Medulla oblongata (tissue), 1 donor: ENCODE measurements around the gene FOXC1.

Experiments used
- DNase-seq: peaks from one replicate; pipeline ENCODE4 v3.0.0-alpha.2; 2015; ENCODE audit errors: extremely low spot score

Gene FOXC1

GRCh38 chr6:1600063-1600763, 9.5 kb upstream of the FOXC1 start:
- DNase-seq, result no peak

- no peak for DNase-seq
Observed at GRCh38 chr6:1600764-1601157, 9.0 kb upstream of the FOXC1 start.

GRCh38 chr6:1601158-1602048, 8.3 kb upstream of the FOXC1 start:
- DNase-seq, result no peak

- DNase-seq, result no peak
Observed at GRCh38 chr6:1602049-1602713, 7.5 kb upstream of the FOXC1 start.

- DNase-seq, result no peak
Observed at GRCh38 chr6:1603708-1604107, 6.0 kb upstream of the FOXC1 start.

GRCh38 chr6:1604158-1605003, 5.3 kb upstream of the FOXC1 start:
- DNase-seq, result peak; percentile 64

- DNase-seq, result no peak
Observed at GRCh38 chr6:1605004-1605892, 4.5 kb upstream of the FOXC1 start.

GRCh38 chr6:1605893-1606779, 3.6 kb upstream of the FOXC1 start:
- DNase-seq, result no peak

GRCh38 chr6:1606780-1607515, 2.8 kb upstream of the FOXC1 start:
- DNase-seq, result no peak

GRCh38 chr6:1607516-1608221, 2.0 kb upstream of the FOXC1 start:
- DNase-seq, result no peak

GRCh38 chr6:1608222-1609040, 1.3 kb upstream of the FOXC1 start:
- DNase-seq, result no peak

GRCh38 chr6:1609041-1609647, 571 bp upstream of the FOXC1 start:
- no peak for DNase-seq

GRCh38 chr6:1610497-1611321, 994 bp downstream of the FOXC1 start:
- no peak for DNase-seq

GRCh38 chr6:1611322-1611571, 1.5 kb downstream of the FOXC1 start:
- no peak for DNase-seq

GRCh38 chr6:1611572-1612298, 2.0 kb downstream of the FOXC1 start:
- DNase-seq, result no peak
